Gastroesophageal sphincter (tissue), 3 donors: ENCODE measurements around the gene PLA2G4B.

ENCODE experiments used
- CTCF ChIP-seq, 4 experiments: fragments of 200-600 bp in 2 of 4; fragments of 450-650 bp in 2 of 4; sonication (generic) in 1 of 4; IDR thresholded peaks; one replicate each; pipeline ENCODE4 v1.5.1; 2017 to 2019; ENCODE audit warnings: antibody characterized with exemption in 4 of 4, mild to moderate bottlenecking in 2 of 4, moderate library complexity in 2 of 4
- POLR2AphosphoS5 ChIP-seq: sonication (generic); formaldehyde crosslinking; IDR thresholded peaks from one replicate; pipeline ENCODE4 v1.6.1; 2017; ENCODE audit warnings: antibody characterized with exemption

GRCh38 chr15:41858756-41859155 is 20.1 kb downstream of the PLA2G4B start:
- TF ChIP-seq CTCF (IDR thresholded peaks at IDR 0.05) (no peak), POLR2AphosphoS5 (no peak)
